Lower lobe of right lung (tissue), 2 donors: ENCODE data around the gene SEMA3B. TPM values are rescaled to one million over a fixed set of nuclear protein-coding genes. Genes with fewer than 3 reads are reported as not detected.

Experiments used
- ATAC-seq, 2 donors: fragments of 200-7000 bp; cut with Tn5 transposase; one replicate each; pipeline ENCODE4 v1.9.1; 2020 to 2022; ENCODE audit warnings: mild to moderate bottlenecking in 2 of 2, moderate library complexity in 2 of 2
- DNase-seq: peaks from one replicate; pipeline ENCODE4 v3.0.0-alpha.2; 2020
- H3K27ac ChIP-seq: fragments of 200-600 bp; one replicate; pipeline ENCODE4 v1.8.0; 2022
- H3K27me3 ChIP-seq: fragments of 200-600 bp; one replicate; pipeline ENCODE4 v1.8.0; 2022; ENCODE audit warnings: low read depth
- H3K36me3 ChIP-seq: fragments of 200-600 bp; one replicate; pipeline ENCODE4 v1.8.0; 2022; ENCODE audit warnings: mild to moderate bottlenecking
- H3K4me1 ChIP-seq: fragments of 200-600 bp; one replicate; pipeline ENCODE4 v1.8.0; 2022
- H3K4me3 ChIP-seq: fragments of 200-600 bp; one replicate; pipeline ENCODE4 v1.8.0; 2022; ENCODE audit warnings: mild to moderate bottlenecking
- H3K9me3 ChIP-seq: fragments of 200-600 bp; one replicate; pipeline ENCODE4 v1.8.0; 2022
- intact Hi-C: fragments of 100-400 bp; cut with DNase I; formaldehyde crosslinking; loops from one replicate; pipeline ENCODE4 v1.11.0; 2022
- total RNA-seq: library from RNA; stranded (reverse); fragmentation: NEBNext Ultra II Directional; extraction: Animal tissue kit (Norgen Biotek cat#: 25700); gene quantifications from one replicate; pipeline ENCODE4 v1.2.1, GENCODE V29; 2021
- TF ChIP-seq, protein P1 (sequence below): fragments of 200-600 bp; IDR thresholded peaks from one replicate; pipeline ENCODE4 v1.8.0; 2022; ENCODE audit warnings: antibody characterized with exemption, mild to moderate bottlenecking
- donor health status: DM: no; HTN: yes; CAD: no; lungs with severe emphysema.

The SEMA3B gene
- total RNA-seq, 1 donor from 2014 or later: 77.6 TPM

- Histone ChIP-seq H3K27ac (peak overlapping the region; percentile 96), H3K4me3 (no peak overlapping the region), H3K27me3 (no peaks in the 10 kb centered on the region), H3K4me1 (peaks cover 92% of the 10 kb centered on the region), H3K9me3 (no peaks in the 10 kb centered on the region), H3K36me3 (peaks cover 77% of the 10 kb centered on the region)
- TF ChIP-seq, protein P1, sequence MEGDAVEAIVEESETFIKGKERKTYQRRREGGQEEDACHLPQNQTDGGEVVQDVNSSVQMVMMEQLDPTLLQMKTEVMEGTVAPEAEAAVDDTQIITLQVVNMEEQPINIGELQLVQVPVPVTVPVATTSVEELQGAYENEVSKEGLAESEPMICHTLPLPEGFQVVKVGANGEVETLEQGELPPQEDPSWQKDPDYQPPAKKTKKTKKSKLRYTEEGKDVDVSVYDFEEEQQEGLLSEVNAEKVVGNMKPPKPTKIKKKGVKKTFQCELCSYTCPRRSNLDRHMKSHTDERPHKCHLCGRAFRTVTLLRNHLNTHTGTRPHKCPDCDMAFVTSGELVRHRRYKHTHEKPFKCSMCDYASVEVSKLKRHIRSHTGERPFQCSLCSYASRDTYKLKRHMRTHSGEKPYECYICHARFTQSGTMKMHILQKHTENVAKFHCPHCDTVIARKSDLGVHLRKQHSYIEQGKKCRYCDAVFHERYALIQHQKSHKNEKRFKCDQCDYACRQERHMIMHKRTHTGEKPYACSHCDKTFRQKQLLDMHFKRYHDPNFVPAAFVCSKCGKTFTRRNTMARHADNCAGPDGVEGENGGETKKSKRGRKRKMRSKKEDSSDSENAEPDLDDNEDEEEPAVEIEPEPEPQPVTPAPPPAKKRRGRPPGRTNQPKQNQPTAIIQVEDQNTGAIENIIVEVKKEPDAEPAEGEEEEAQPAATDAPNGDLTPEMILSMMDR: no peak
- ATAC-seq (no peak), DNase-seq (no peak)
- intact Hi-C loops: no loop called here
These were observed 19.5 kb upstream of the SEMA3B start for GRCh38 chr3:50249457-50249856.

- H3K4me3 ChIP-seq: no peak overlapping the region
- ATAC-seq (no peak), DNase-seq (no peak)
- H3K9me3 ChIP-seq: no peaks in the 10 kb centered on the region
- H3K36me3 ChIP-seq: peaks cover 82% of the 10 kb centered on the region
- intact Hi-C loops: no loop called here
- TF ChIP-seq, protein P1: no peak
- H3K27ac ChIP-seq: peak overlapping the region; percentile 96
- H3K4me1 ChIP-seq: peaks cover 92% of the 10 kb centered on the region
- H3K27me3 ChIP-seq: no peaks in the 10 kb centered on the region
These were observed 18.4 kb upstream of the SEMA3B start for GRCh38 chr3:50250514-50250913.

DNA sequence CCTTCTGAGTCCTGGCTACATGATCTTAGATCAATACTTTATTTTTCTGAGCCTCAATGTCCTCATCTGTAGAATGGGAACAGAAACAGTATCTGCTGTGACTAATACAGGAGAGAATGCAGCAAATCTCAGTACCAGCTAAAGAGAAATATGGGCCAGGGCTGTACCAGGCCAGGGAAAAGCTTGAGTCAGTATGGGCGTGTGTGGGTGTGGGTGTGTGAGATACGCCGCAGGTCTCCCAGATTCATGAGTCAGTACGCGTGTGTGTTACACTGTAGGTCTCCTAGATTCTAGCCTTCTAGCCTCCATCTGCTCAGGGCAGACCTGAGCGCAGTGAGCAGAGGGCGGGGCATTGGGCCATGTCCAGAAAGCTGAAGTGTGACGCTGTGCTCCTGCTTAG is 17.7 kb upstream of the SEMA3B start:
- Histone ChIP-seq H3K9me3 (no peaks in the 10 kb centered on the region), H3K27ac (peak overlapping the region; percentile 96), H3K36me3 (peaks cover 85% of the 10 kb centered on the region), H3K4me3 (no peak overlapping the region), H3K27me3 (no peaks in the 10 kb centered on the region), H3K4me1 (peaks cover 92% of the 10 kb centered on the region)
- ATAC-seq (no peak), DNase-seq (no peak)
- intact Hi-C loops: no loop called here
- TF ChIP-seq, protein P1: no peak

- Histone ChIP-seq H3K27ac (peak overlapping the region; percentile 96), H3K27me3 (no peaks in the 10 kb centered on the region), H3K4me3 (no peak overlapping the region), H3K9me3 (no peaks in the 10 kb centered on the region), H3K36me3 (peaks cover 96% of the 10 kb centered on the region), H3K4me1 (peaks cover 84% of the 10 kb centered on the region)
- ATAC-seq (peak; percentile 59 to 72), DNase-seq (peak; percentile 86)
- intact Hi-C loops: no loop called here
- TF ChIP-seq, protein P1: no peak
These were observed 14.2 kb upstream of the SEMA3B start for GRCh38 chr3:50254577-50255250.

DNA sequence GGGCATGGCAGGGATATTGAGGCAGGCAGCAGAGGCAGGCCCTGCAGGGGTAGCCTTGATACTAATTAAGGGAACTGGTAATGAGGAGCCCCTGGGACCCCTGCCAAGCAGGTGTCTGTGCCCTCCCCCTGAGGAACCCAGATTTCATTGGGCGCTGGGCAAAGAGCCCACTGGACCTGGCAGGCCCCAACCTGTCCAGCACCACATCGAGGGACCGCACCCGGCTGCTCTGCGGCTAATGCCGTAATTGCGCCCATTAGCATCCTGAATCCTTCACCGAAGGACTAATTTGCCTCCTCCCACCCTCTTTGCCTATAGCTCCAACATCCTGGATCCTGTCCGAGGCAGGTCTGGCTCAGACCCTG is 13.7 kb upstream of the SEMA3B start:
- DNase-seq: no peak
- no peak overlapping the region for H3K4me3 ChIP-seq
- TF ChIP-seq, protein P1: no peak
- peaks cover 91% of the 10 kb centered on the region for H3K36me3 ChIP-seq
- no peaks in the 10 kb centered on the region for H3K27me3 ChIP-seq
- peaks cover 82% of the 10 kb centered on the region for H3K4me1 ChIP-seq
- intact Hi-C loops: no loop called here
- peak overlapping the region; percentile 96 for H3K27ac ChIP-seq
- H3K9me3 ChIP-seq: no peaks in the 10 kb centered on the region
- no peak for ATAC-seq
